GM12878 (cell line): Measurements from ENCODE around the gene CTSH.

Experiments used
- MAX ChIP-seq: IDR thresholded peaks from 2 replicates; pipeline ENCODE4 v1.6.1; 2012; ENCODE audit warnings: low read depth, low read length, improper control_type of control experiment
- ZSCAN29 ChIP-seq: fragments of 450-650 bp; IDR thresholded peaks from 2 replicates; pipeline ENCODE4 v1.6.1; 2017; ENCODE audit warnings: mild to moderate bottlenecking, moderate library complexity
- TF ChIP-seq, protein P1 (sequence below): IDR thresholded peaks from 2 replicates; pipeline ENCODE4 v1.6.1; 2012; ENCODE audit warnings: low read depth, low read length, improper control_type of control experiment

DNA sequence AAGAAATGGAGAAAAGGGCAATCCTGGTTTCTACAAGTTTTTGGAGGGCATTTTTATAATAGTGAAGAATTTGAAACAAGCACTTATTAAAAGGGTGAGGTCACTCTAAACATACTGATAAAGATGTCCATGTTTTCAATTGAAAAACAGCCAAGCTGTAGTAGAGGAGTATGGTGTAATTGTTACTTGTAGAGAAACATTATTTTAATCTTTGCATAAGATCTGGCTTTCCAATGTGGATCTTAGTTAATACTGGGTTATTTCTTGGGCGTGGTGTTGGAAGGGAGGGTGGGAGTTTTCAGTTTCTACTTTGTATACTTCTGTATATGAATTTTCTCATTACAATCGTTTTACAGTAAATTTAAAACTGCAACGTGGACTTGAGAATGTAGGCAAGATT is 49.4 kb downstream of the CTSH start:
- TF ChIP-seq MAX (no peak), ZSCAN29 (no peak)
- TF ChIP-seq, protein P1, sequence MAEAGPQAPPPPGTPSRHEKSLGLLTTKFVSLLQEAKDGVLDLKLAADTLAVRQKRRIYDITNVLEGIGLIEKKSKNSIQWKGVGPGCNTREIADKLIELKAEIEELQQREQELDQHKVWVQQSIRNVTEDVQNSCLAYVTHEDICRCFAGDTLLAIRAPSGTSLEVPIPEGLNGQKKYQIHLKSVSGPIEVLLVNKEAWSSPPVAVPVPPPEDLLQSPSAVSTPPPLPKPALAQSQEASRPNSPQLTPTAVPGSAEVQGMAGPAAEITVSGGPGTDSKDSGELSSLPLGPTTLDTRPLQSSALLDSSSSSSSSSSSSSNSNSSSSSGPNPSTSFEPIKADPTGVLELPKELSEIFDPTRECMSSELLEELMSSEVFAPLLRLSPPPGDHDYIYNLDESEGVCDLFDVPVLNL: no peak
